Right lobe of liver (tissue), 6 donors: ENCODE measurements around the gene NLRP1. TPM values are rescaled to one million over a fixed set of nuclear protein-coding genes. Genes with fewer than 3 reads are reported as not detected.

Experiments
- ATAC-seq, 4 donors: fragments of 200-7000 bp; cut with Tn5 transposase; one replicate each; pipeline ENCODE4 v1.9.1; 2020; ENCODE audit warnings: mild to moderate bottlenecking in 4 of 4, moderate library complexity in 4 of 4
- DNase-seq, 3 donors: peaks; one replicate each; pipeline ENCODE4 v3.0.0-alpha.2; 2020
- H3K27ac ChIP-seq, 3 donors: fragments of 200-600 bp; one replicate each; pipeline ENCODE4 v1.8.0; 2022
- H3K27me3 ChIP-seq, 2 donors: fragments of 200-600 bp; one replicate each; pipeline ENCODE4 v1.8.0; 2022
- H3K36me3 ChIP-seq, 4 donors: fragments of 200-600 bp; sonication (generic) in 1 of 4; one replicate each; pipeline versions ENCODE4 v1.5.1 to v1.8.0; 2017 to 2022; ENCODE audit warnings: control low read depth in 1 of 4
- H3K4me1 ChIP-seq, 4 donors: fragments of 200-600 bp; sonication (generic) in 1 of 4; one replicate each; pipeline versions ENCODE4 v1.5.1 to v1.8.0; 2017 to 2022; ENCODE audit warnings: control low read depth in 1 of 4
- H3K4me3 ChIP-seq, 3 donors: fragments of 200-600 bp; one replicate each; pipeline ENCODE4 v1.8.0; 2022
- H3K9me3 ChIP-seq, 4 donors: fragments of 200-600 bp; sonication (generic) in 1 of 4; one replicate each; pipeline versions ENCODE4 v1.5.1 to v1.8.0; 2017 to 2022; ENCODE audit warnings: control low read depth in 1 of 4
- POLR2A ChIP-seq: fragments of 450-650 bp; IDR thresholded peaks from one replicate; pipeline ENCODE4 v1.6.1; 2017; ENCODE audit warnings: antibody characterized with exemption, mild to moderate bottlenecking
- WGBS: methylation state at CpG from one replicate; pipeline ENCODE4 v1.1.6; 2018; ENCODE audit warnings: low coverage, low lambda C conversion rate; ENCODE audit not compliant: insufficient coverage; ENCODE audit errors: missing lambda C conversion rate; 5-methylcytosine and 5-hydroxymethylcytosine counted together
- intact Hi-C, 2 donors: fragments of 100-400 bp; cut with DNase I; formaldehyde crosslinking; loops; one replicate each; pipeline versions ENCODE4 v1.11.2 to v1.14.1; 2022
- total RNA-seq, 6 experiments: library from RNA; depleted of rRNA in 2 of 6; stranded (reverse); fragments of >200 nt in 2 of 6; fragmentation: NEBNext Ultra II Directional in 3 of 6; extraction: Animal tissue kit (Norgen Biotek cat#: 25700) in 3 of 6; gene quantifications; one replicate each; pipeline versions ENCODE4 v1.1.0 to v1.2.4, GENCODE V29; 2016 to 2023
- TF ChIP-seq, protein P1 (sequence below), 4 donors: fragments of 200-600 bp in 3 of 4; fragments of 450-650 bp in 1 of 4; IDR thresholded peaks; one replicate each; pipeline versions ENCODE4 v1.5.1 to v1.8.0; 2016 to 2022; ENCODE audit warnings: antibody characterized with exemption in 4 of 4, mild to moderate bottlenecking in 2 of 4
- donor health status: DM: no; HTN: yes; CAD: no.
- donor health status: DM: no; HTN: no; CAD: no.
- donor health status: DM: no; HTN: no; CAD: no.
- donor health status: DM: no; HTN: yes; CAD: no.
- donor health status: DM: no; HTN: yes; CAD: no.

NLRP1 gene
- total RNA-seq, 6 experiments from 2014 or later = 2.5 to 4.7 (median 3.3) TPM

DNA sequence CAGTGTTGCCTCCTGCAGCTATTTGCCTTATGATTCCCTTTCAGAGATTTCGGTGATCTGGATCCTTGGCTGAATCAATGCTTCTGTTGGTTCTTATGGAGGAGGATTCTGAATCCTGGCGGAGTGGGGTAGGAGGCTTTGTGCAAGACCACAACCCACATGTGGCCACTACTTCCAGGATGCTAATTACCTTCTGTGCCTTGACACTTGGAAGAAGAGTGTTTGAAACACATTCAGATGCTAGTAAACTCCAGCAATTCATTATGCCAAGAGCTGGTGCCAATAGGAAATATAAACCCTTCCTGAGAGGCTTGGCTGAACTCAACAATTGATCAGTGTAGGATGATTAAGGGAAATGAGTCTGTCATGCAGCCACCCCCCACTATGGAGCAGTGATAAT, 12.1 kb upstream of the NLRP1 start:
- no peak overlapping the region for H3K4me3 ChIP-seq
- intact Hi-C loops = loop anchor here in 1 of 2 donors (5.0 kb wide), 1 partner anchor 826 kb away; no protein-coding TSS in a partner anchor
- TF ChIP-seq, protein P1, sequence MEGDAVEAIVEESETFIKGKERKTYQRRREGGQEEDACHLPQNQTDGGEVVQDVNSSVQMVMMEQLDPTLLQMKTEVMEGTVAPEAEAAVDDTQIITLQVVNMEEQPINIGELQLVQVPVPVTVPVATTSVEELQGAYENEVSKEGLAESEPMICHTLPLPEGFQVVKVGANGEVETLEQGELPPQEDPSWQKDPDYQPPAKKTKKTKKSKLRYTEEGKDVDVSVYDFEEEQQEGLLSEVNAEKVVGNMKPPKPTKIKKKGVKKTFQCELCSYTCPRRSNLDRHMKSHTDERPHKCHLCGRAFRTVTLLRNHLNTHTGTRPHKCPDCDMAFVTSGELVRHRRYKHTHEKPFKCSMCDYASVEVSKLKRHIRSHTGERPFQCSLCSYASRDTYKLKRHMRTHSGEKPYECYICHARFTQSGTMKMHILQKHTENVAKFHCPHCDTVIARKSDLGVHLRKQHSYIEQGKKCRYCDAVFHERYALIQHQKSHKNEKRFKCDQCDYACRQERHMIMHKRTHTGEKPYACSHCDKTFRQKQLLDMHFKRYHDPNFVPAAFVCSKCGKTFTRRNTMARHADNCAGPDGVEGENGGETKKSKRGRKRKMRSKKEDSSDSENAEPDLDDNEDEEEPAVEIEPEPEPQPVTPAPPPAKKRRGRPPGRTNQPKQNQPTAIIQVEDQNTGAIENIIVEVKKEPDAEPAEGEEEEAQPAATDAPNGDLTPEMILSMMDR (IDR thresholded peaks at IDR 0.05) = no peak
- TF ChIP-seq POLR2A = no peak
- ATAC-seq (no peak), DNase-seq (no peak)
- H3K27ac ChIP-seq = no peak overlapping the region
- H3K27me3 ChIP-seq = no peaks in the 10 kb centered on the region
- H3K9me3 ChIP-seq = no peaks in the 10 kb centered on the region
- no peaks in the 10 kb centered on the region for H3K36me3 ChIP-seq
- no peaks in the 10 kb centered on the region for H3K4me1 ChIP-seq
- 65% methylated on average over 2 of the region's 2 CpGs for WGBS

DNA sequence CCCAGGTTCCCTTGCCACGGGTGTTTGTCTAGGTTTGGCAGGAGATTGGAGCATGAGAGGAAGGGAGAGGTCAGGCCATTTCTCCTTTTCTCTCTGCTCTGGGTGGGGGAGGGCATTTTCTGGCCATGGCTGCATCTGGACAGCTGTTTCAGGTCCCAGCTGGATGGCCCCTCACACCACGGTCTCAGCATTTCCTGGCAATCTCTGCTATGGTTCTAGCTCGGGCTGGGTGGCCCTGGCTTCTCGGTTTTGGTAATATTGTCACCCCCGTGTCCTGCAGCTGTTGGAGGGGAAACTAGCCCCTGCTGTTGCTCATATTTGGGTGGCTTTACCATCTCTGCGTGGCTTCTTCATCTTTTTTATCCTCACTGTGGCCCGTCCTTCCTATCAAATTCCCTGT, 11.5 kb upstream of the NLRP1 start:
- Histone ChIP-seq H3K27ac (no peak overlapping the region), H3K4me1 (no peaks in the 10 kb centered on the region), H3K36me3 (no peaks in the 10 kb centered on the region), H3K27me3 (no peaks in the 10 kb centered on the region), H3K4me3 (no peak overlapping the region), H3K9me3 (no peaks in the 10 kb centered on the region)
- ATAC-seq (no peak), DNase-seq (no peak)
- no peak for TF ChIP-seq POLR2A
- TF ChIP-seq, protein P1 (IDR thresholded peaks at IDR 0.05) = no peak
- WGBS = 30% methylated on average over 5 of the region's 7 CpGs
- intact Hi-C loops = loop anchor here in 1 of 2 donors (5.0 kb wide), 1 partner anchor 826 kb away; no protein-coding TSS in a partner anchor

DNA sequence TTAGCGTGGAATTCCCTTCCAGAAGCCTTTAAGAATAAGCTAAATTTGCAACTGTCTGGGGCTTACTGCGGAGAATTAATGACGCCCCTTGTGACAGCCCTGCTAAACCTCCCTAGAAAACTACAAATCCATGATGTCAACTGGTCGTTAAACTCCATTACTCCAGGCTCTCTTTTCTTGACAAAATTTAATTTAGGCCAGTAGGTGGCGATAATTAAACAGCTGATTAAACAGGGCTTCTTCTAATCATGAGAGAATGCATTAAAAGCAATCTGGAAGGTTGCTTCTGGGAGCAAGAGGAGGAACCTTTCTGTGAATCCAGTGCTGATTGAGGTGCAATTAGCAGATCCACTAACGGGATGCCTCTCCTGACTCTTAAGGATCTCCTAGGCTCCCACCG, 8.1 kb upstream of the NLRP1 start:
- H3K4me1 ChIP-seq = no peaks in the 10 kb centered on the region
- ATAC-seq (peak; percentile 55 to 72 (median 60)), DNase-seq (no peak)
- TF ChIP-seq, protein P1 (IDR thresholded peaks at IDR 0.05) = peak; percentile 54 to 68 (median 63)
- TF ChIP-seq POLR2A = no peak
- no peaks in the 10 kb centered on the region for H3K27me3 ChIP-seq
- no peak overlapping the region for H3K4me3 ChIP-seq
- intact Hi-C loops = no loop called here
- H3K36me3 ChIP-seq = no peaks in the 10 kb centered on the region
- no peak overlapping the region for H3K27ac ChIP-seq
- no peaks in the 10 kb centered on the region for H3K9me3 ChIP-seq
- 9% methylated on average over 7 of the region's 7 CpGs for WGBS

DNA sequence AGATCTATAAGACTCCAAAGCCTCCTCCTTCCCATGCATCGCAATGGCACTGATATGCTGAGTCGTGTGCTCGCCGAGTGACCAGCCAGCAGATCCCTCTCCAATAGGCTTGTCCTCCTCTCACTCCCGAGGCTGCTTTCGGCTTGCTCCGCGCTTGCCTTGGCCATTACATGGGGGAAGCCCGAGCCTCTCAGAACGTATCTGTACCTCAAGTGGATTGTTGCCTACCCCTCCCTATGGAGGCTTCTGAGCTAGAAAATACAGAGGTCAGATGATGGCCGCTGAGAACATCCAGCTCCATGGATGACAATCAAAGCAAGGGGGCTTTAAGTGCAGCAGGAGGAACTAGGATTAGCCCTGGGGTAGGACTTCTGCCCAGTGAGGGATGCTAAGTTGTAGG, 7.7 kb upstream of the NLRP1 start:
- DNase-seq (no peak), ATAC-seq (no peak)
- intact Hi-C loops = no loop called here
- 21% methylated on average over 1 of the region's 11 CpGs for WGBS
- H3K36me3 ChIP-seq = no peaks in the 10 kb centered on the region
- H3K4me3 ChIP-seq = no peak overlapping the region
- no peaks in the 10 kb centered on the region for H3K27me3 ChIP-seq
- no peaks in the 10 kb centered on the region for H3K4me1 ChIP-seq
- TF ChIP-seq, protein P1 (IDR thresholded peaks at IDR 0.05) = no peak
- TF ChIP-seq POLR2A = no peak
- H3K9me3 ChIP-seq = no peaks in the 10 kb centered on the region
- no peak overlapping the region for H3K27ac ChIP-seq

DNA sequence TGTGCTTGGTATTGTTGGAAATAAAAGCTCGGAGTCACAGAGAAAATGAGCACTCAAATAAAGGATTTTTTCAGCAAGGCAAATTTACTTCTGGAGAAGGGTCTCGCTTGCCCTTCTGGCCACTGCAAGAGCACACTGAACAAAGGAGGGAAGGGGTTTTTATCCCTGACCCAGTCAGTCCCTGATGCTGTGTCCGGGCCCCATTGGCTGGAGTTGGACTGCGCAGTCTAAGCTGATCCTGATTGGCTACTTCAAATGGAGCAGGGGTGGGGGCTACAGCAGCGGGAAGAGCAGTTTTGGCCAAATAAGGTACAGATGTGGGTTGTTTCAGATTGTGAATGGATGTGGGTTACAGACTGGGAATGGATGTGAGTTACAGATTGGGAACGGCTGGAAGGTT, 4.3 kb upstream of the NLRP1 start:
- WGBS = 61% methylated on average over 4 of the region's 6 CpGs
- TF ChIP-seq, protein P1 (IDR thresholded peaks at IDR 0.05) = no peak
- no peak for TF ChIP-seq POLR2A
- intact Hi-C loops = loop anchor here (5.0 kb wide), 2 partner anchors 834 to 839 kb away; no protein-coding TSS in a partner anchor
- H3K9me3 ChIP-seq = no peaks in the 10 kb centered on the region
- no peaks in the 10 kb centered on the region for H3K27me3 ChIP-seq
- ATAC-seq (no peak), DNase-seq (no peak)
- H3K27ac ChIP-seq = no peak overlapping the region
- H3K36me3 ChIP-seq = no peaks in the 10 kb centered on the region
- H3K4me3 ChIP-seq = no peak overlapping the region
- no peaks in the 10 kb centered on the region for H3K4me1 ChIP-seq
